Measurements from ENCODE around the gene REG4. TPM values are rescaled to one million over a fixed set of nuclear protein-coding genes. Genes with fewer than 3 reads are reported as not detected.
A peak's percentile ranks its signal among the peaks of the same experiment; 100 is the strongest.
"Not testable (repeated sequence)": the region's sequence is repeated elsewhere in the genome, so short reads cannot be mapped to it uniquely, and the experiment has no call there.

The REG4 gene
- not detected for total RNA-seq (2013)
- polyA plus RNA-seq = not detected
- polyA minus RNA-seq = 0.08 TPM in 1 of 2 replicates, not detected in the other
- 0 to 1.0 (median 0) reads per million in 11 experiments for total RNA-seq

DNA sequence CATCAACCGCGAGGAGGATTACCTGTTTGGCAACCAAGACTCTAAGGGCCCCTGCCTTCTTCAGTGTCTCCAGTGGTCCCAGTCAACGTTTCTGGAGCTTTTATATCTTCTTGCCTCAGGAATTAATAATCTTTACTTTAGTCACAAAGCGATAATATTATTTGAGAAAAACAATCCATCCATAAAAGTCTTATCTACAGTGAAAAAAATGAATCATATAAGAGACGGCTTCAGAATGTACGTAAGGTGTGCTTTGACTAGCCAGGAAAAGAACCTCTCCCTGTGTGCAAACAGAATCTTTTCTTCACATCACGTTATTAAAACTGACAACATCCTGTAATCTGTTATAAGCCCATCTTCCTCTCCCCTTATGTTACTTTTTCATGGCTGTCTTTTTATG, at the start of gene REG4:
Gene REG4, minus strand, starts transcription at position 74 of the 400 bp plus-strand sequence. CDS start 2,691 bp downstream, outside the sequence.
- Histone ChIP-seq H3K4me3 (replicated peaks in 1 of 3; ENCODE audit: low read depth in 2 of 3, low read length in 3 of 3) (no peak within 1 kb of the TSS), H3K27ac (ENCODE audit: low read depth in 1 of 2, low read length in 2 of 2) (no peak within 1 kb of the TSS), H3K79me2 (ENCODE audit: insufficient read depth, low read length) (no peaks in the 10 kb centered on the region), H3K36me3 (replicated peaks in 1 of 2; ENCODE audit: control insufficient read depth in 1 of 2, insufficient read depth in 2 of 2, low read length in 2 of 2) (no peaks in the 10 kb centered on the region), H3K4me2 (replicated peaks; ENCODE audit: extremely low read depth, low read length, poor library complexity, severe bottlenecking) (no peak within 1 kb of the TSS), H3K27me3 (ENCODE audit: control insufficient read depth in 2 of 2, insufficient read depth in 2 of 2, low read length in 2 of 2) (no peaks in the 10 kb centered on the region), H3K9ac (ENCODE audit: insufficient read depth, low read length, poor library complexity, severe bottlenecking) (no peak within 1 kb of the TSS), H2AFZ (ENCODE audit: insufficient read depth, low read depth, low read length, poor library complexity, severe bottlenecking) (no peak within 1 kb of the TSS), H3K9me3 (replicated peaks in 1 of 2; ENCODE audit: control insufficient read depth in 1 of 2, insufficient read depth in 1 of 2, low read length in 2 of 2) (no peaks in the 10 kb centered on the region), H4K20me1 (ENCODE audit: insufficient read depth, low read length) (no peaks in the 10 kb centered on the region), H3K4me1 (ENCODE audit: control insufficient read depth in 1 of 2, insufficient read depth in 2 of 2, low read length in 2 of 2) (no peaks in the 10 kb centered on the region)
- 94% methylated on average over 2 of the region's 7 CpGs for WGBS (ENCODE audit: insufficient coverage)
- Mint-ChIP-seq H3K36me3 (no peaks in the 10 kb centered on the region), H3K9me3 (no peaks in the 10 kb centered on the region), H3K4me3 (no peak within 1 kb of the TSS), H3K4me1 (no peaks in the 10 kb centered on the region), H3K27me3 (ENCODE audit: low read depth in 3 of 3) (peaks cover 1 to 7% (median 3%) of the 10 kb centered on the region in 3 donors), H3K27ac (no peak within 1 kb of the TSS)
- no peak for TF ChIP-seq CTCF (IDR thresholded peaks at IDR 0.05)
- no peak for DNase-seq
- intact Hi-C loops (cut with micrococcal nuclease) = no loop called here

- H3K4me3 Mint-ChIP-seq = peak overlapping the region in 1 of 2 donors; percentile 76
- H3K4me1 ChIP-seq (ENCODE audit: control insufficient read depth in 1 of 2, insufficient read depth in 2 of 2, low read length in 2 of 2) = peaks cover 20 to 21% of the 10 kb centered on the region in 2 donors
- peak overlapping the region in 1 of 3 experiments; percentile 11 for H3K4me3 ChIP-seq (replicated peaks in 1 of 3; ENCODE audit: low read depth in 2 of 3, low read length in 3 of 3)
- H3K36me3 ChIP-seq (replicated peaks in 1 of 2; ENCODE audit: control insufficient read depth in 1 of 2, insufficient read depth in 2 of 2, low read length in 2 of 2) = no peaks in the 10 kb centered on the region
- intact Hi-C loops (cut with micrococcal nuclease) = no loop called here
- no peaks in the 10 kb centered on the region for H3K79me2 ChIP-seq (ENCODE audit: insufficient read depth, low read length)
- H2AFZ ChIP-seq (ENCODE audit: insufficient read depth, low read depth, low read length, poor library complexity, severe bottlenecking) = peak overlapping the region; percentile 11
- peak; percentile 50 to 73 (median 64) for DNase-seq
- H3K27me3 Mint-ChIP-seq (ENCODE audit: low read depth in 3 of 3) = peaks cover 0 to 2% (median 0%) of the 10 kb centered on the region in 3 donors
- peaks cover 22% of the 10 kb centered on the region for H3K4me1 Mint-ChIP-seq
- no peaks in the 10 kb centered on the region for H4K20me1 ChIP-seq (ENCODE audit: insufficient read depth, low read length)
- H3K27ac Mint-ChIP-seq = peak overlapping the region; percentile 52 to 87 (median 70)
- H3K4me2 ChIP-seq (replicated peaks; ENCODE audit: extremely low read depth, low read length, poor library complexity, severe bottlenecking) = peak overlapping the region; percentile 39
- H3K9ac ChIP-seq (ENCODE audit: insufficient read depth, low read length, poor library complexity, severe bottlenecking) = no peak overlapping the region
- H3K27me3 ChIP-seq (ENCODE audit: control insufficient read depth in 2 of 2, insufficient read depth in 2 of 2, low read length in 2 of 2) = no peaks in the 10 kb centered on the region
- H3K27ac ChIP-seq (ENCODE audit: low read depth in 1 of 2, low read length in 2 of 2) = peak overlapping the region in 1 of 2 donors; percentile 48
- no peaks in the 10 kb centered on the region for H3K9me3 ChIP-seq (replicated peaks in 1 of 2; ENCODE audit: control insufficient read depth in 1 of 2, insufficient read depth in 1 of 2, low read length in 2 of 2)
- H3K9me3 Mint-ChIP-seq = peaks cover 0 to 4% (median 0%) of the 10 kb centered on the region in 7 donors
- no CpG with 5 or more reads among the region's 4 CpGs for WGBS (ENCODE audit: insufficient coverage)
- TF ChIP-seq CTCF (IDR thresholded peaks at IDR 0.05) = no peak
- H3K36me3 Mint-ChIP-seq = no peaks in the 10 kb centered on the region
Measured at GRCh38 chr1:119859647-119860046, 48.4 kb upstream of the REG4 start.

DNA sequence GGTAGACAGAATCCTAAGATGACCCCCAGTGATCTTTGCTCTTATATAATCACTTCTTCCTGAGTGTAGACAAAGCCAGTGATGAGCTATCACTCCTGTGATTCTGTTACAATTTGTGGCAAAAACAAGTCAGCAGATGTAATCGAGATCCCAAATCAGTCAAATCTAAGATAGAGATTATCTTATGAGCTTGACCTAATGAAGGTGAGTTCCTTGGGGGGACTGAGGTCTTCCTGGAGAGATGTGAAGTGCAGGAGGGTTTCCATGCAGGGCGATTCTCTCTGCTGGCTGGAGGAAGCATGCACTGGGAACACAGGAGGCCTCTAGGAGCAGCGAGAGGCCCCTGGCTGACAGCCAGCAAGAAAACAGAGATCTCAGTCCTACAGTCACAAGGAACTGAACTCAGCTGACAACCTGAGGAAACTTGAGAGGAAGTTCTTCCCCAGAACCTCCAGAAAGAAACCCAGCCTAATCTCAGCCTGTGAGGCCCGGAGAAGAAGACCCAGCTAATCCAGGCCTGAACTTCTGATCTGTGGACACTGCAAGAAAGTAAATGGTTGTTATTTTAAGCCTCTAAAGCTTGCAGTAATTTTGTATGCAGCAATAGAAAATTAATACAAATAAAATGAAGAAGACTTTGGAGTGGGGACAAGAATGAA, 47.4 kb upstream of the REG4 start:
- H3K9ac ChIP-seq (ENCODE audit: insufficient read depth, low read length, poor library complexity, severe bottlenecking); H3K79me2 ChIP-seq (ENCODE audit: insufficient read depth, low read length); DNase-seq; H4K20me1 ChIP-seq (ENCODE audit: insufficient read depth, low read length); H3K9me3 ChIP-seq (replicated peaks in 1 of 2; ENCODE audit: control insufficient read depth in 1 of 2, insufficient read depth in 1 of 2, low read length in 2 of 2); H3K36me3 ChIP-seq (replicated peaks in 1 of 2; ENCODE audit: control insufficient read depth in 1 of 2, insufficient read depth in 2 of 2, low read length in 2 of 2); H3K36me3 Mint-ChIP-seq; H2AFZ ChIP-seq (ENCODE audit: insufficient read depth, low read depth, low read length, poor library complexity, severe bottlenecking); H3K9me3 Mint-ChIP-seq; intact Hi-C loops (cut with micrococcal nuclease); H3K27me3 Mint-ChIP-seq (ENCODE audit: low read depth in 3 of 3); H3K27me3 ChIP-seq (ENCODE audit: control insufficient read depth in 2 of 2, insufficient read depth in 2 of 2, low read length in 2 of 2): not testable (repeated sequence)
- Histone ChIP-seq H3K4me1 (ENCODE audit: control insufficient read depth in 1 of 2, insufficient read depth in 2 of 2, low read length in 2 of 2) (peaks cover 20 to 21% of the 10 kb centered on the region in 2 donors), H3K27ac (ENCODE audit: low read depth in 1 of 2, low read length in 2 of 2) (peak overlapping the region; percentile 25 to 48), H3K4me2 (replicated peaks; ENCODE audit: extremely low read depth, low read length, poor library complexity, severe bottlenecking) (peak overlapping the region; percentile 39), H3K4me3 (replicated peaks in 1 of 3; ENCODE audit: low read depth in 2 of 3, low read length in 3 of 3) (peak overlapping the region in 1 of 3 experiments; percentile 20)
- peak overlapping the region in 1 of 2 donors; percentile 76 for H3K4me3 Mint-ChIP-seq
- no CpG with 5 or more reads among the region's 4 CpGs for WGBS (ENCODE audit: insufficient coverage)
- peaks cover 22% of the 10 kb centered on the region for H3K4me1 Mint-ChIP-seq
- peak overlapping the region; percentile 59 to 88 (median 85) for H3K27ac Mint-ChIP-seq

All from CD14-positive monocyte (primary cell).